Measurements from ENCODE around the gene MIPEP. TPM values are rescaled to one million over a fixed set of nuclear protein-coding genes. Genes with fewer than 3 reads are reported as not detected.

The MIPEP gene
- total and polyA plus RNA-seq, 9 of the 15 experiments (the other 6 are each of a cell fraction or from before 2014, with no cell fraction given), result 1.7 to 19.3 (median 13.1) TPM

GRCh38 chr13:23767838-23768237 is 121.4 kb downstream of the MIPEP start:
- in situ Hi-C loops (cut with MboI), result no loop called here
- WGBS (ENCODE audit: insufficient coverage, low coverage, missing lambda C conversion rate), result 70% methylated on average over 5 of the region's 7 CpGs
- intact Hi-C loops (cut with micrococcal nuclease), result no loop called here
- Histone ChIP-seq H4K20me1 (replicated peaks; ENCODE audit: control insufficient read depth, insufficient read depth, low read length) (no peaks in the 10 kb centered on the region), H3K4me3 (no peak overlapping the region), H3K9me1 (ENCODE audit: control insufficient read depth, insufficient read depth, low read length) (no peaks in the 10 kb centered on the region), H3K27me3 (ENCODE audit: control insufficient read depth in 2 of 2, insufficient read depth in 2 of 2, low read length in 2 of 2) (no peaks in the 10 kb centered on the region), H3K36me3 (ENCODE audit: control insufficient read depth, insufficient read depth, low read length) (no peaks in the 10 kb centered on the region), H3K4me1 (replicated peaks in 1 of 2; ENCODE audit: control insufficient read depth in 2 of 2, insufficient read depth in 2 of 2, low read length in 2 of 2) (peaks cover 0 to 3% of the 10 kb centered on the region in 2 experiments; a peak in 2 of 5 replicates), H3K9me3 (replicated peaks; ENCODE audit: control insufficient read depth, insufficient read depth, low read depth, low read length) (no peaks in the 10 kb centered on the region), H3K79me2 (ENCODE audit: control insufficient read depth, insufficient read depth, low read length) (no peaks in the 10 kb centered on the region), H3K27ac (ENCODE audit: extremely low read depth, low read depth, low read length) (no peak overlapping the region), H2AFZ (ENCODE audit: low read depth, low read length) (no peak overlapping the region), H3K9ac (ENCODE audit: insufficient read depth in 1 of 2, low read depth in 2 of 2, low read length in 2 of 2) (no peak overlapping the region), H3K4me2 (ENCODE audit: insufficient read depth, low read length) (no peak overlapping the region)
- ChIA-PET CTCF (ENCODE audit: low intra/inter-chr PET ratio) (no interaction called here), POLR2A (interaction anchor here (1.1 kb wide), 1 partner anchor 11 kb away, joined by 3 read pairs; no protein-coding TSS in a partner anchor)
- DNase-seq (ENCODE audit: extremely low read depth in 1 of 4, low spot score in 3 of 4), result no peak
- no TSS peak for BruUV-seq (replicated peaks)
- ATAC-seq, result no peak
- TF ChIP-seq, protein P1, sequence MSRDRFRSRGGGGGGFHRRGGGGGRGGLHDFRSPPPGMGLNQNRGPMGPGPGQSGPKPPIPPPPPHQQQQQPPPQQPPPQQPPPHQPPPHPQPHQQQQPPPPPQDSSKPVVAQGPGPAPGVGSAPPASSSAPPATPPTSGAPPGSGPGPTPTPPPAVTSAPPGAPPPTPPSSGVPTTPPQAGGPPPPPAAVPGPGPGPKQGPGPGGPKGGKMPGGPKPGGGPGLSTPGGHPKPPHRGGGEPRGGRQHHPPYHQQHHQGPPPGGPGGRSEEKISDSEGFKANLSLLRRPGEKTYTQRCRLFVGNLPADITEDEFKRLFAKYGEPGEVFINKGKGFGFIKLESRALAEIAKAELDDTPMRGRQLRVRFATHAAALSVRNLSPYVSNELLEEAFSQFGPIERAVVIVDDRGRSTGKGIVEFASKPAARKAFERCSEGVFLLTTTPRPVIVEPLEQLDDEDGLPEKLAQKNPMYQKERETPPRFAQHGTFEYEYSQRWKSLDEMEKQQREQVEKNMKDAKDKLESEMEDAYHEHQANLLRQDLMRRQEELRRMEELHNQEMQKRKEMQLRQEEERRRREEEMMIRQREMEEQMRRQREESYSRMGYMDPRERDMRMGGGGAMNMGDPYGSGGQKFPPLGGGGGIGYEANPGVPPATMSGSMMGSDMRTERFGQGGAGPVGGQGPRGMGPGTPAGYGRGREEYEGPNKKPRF (IDR thresholded peaks at IDR 0.05; ENCODE audit: low read depth, low read length), result no peak
- TF ChIP-seq FOXJ2 (tag; IDR thresholded peaks at IDR 0.05), result no peak
- no peak for TF ChIP-seq GTF2F1 (IDR thresholded peaks at IDR 0.05; ENCODE audit: low read depth, low read length)
- no peak for TF ChIP-seq ZNF77 (CRISPR knock-in tag; IDR thresholded peaks at IDR 0.05)
- TF ChIP-seq, protein P2, sequence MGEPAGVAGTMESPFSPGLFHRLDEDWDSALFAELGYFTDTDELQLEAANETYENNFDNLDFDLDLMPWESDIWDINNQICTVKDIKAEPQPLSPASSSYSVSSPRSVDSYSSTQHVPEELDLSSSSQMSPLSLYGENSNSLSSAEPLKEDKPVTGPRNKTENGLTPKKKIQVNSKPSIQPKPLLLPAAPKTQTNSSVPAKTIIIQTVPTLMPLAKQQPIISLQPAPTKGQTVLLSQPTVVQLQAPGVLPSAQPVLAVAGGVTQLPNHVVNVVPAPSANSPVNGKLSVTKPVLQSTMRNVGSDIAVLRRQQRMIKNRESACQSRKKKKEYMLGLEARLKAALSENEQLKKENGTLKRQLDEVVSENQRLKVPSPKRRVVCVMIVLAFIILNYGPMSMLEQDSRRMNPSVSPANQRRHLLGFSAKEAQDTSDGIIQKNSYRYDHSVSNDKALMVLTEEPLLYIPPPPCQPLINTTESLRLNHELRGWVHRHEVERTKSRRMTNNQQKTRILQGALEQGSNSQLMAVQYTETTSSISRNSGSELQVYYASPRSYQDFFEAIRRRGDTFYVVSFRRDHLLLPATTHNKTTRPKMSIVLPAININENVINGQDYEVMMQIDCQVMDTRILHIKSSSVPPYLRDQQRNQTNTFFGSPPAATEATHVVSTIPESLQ (CRISPR knock-in tag; IDR thresholded peaks at IDR 0.05), result no peak
- TF ChIP-seq, protein P3, sequence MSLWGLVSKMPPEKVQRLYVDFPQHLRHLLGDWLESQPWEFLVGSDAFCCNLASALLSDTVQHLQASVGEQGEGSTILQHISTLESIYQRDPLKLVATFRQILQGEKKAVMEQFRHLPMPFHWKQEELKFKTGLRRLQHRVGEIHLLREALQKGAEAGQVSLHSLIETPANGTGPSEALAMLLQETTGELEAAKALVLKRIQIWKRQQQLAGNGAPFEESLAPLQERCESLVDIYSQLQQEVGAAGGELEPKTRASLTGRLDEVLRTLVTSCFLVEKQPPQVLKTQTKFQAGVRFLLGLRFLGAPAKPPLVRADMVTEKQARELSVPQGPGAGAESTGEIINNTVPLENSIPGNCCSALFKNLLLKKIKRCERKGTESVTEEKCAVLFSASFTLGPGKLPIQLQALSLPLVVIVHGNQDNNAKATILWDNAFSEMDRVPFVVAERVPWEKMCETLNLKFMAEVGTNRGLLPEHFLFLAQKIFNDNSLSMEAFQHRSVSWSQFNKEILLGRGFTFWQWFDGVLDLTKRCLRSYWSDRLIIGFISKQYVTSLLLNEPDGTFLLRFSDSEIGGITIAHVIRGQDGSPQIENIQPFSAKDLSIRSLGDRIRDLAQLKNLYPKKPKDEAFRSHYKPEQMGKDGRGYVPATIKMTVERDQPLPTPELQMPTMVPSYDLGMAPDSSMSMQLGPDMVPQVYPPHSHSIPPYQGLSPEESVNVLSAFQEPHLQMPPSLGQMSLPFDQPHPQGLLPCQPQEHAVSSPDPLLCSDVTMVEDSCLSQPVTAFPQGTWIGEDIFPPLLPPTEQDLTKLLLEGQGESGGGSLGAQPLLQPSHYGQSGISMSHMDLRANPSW (CRISPR knock-in tag; IDR thresholded peaks at IDR 0.05), result no peak
- TF ChIP-seq YY1 (IDR thresholded peaks at IDR 0.05; ENCODE audit: borderline replicate concordance in 1 of 3, control insufficient read depth in 1 of 3, extremely low read depth in 1 of 3, insufficient read depth in 3 of 3, insufficient read length in 1 of 3, insufficient replicate concordance in 2 of 3, low read depth in 1 of 3, low read length in 2 of 3), result no peak
- TF ChIP-seq SPI1 (IDR thresholded peaks at IDR 0.05; ENCODE audit: borderline replicate concordance, low read depth, low read length), result no peak
- TF ChIP-seq, protein P4, sequence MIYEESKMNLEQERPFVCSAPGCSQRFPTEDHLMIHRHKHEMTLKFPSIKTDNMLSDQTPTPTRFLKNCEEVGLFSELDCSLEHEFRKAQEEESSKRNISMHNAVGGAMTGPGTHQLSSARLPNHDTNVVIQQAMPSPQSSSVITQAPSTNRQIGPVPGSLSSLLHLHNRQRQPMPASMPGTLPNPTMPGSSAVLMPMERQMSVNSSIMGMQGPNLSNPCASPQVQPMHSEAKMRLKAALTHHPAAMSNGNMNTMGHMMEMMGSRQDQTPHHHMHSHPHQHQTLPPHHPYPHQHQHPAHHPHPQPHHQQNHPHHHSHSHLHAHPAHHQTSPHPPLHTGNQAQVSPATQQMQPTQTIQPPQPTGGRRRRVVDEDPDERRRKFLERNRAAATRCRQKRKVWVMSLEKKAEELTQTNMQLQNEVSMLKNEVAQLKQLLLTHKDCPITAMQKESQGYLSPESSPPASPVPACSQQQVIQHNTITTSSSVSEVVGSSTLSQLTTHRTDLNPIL (CRISPR knock-in tag; IDR thresholded peaks at IDR 0.05), result no peak
- TF ChIP-seq BCOR (IDR thresholded peaks at IDR 0.05), result no peak
- FAIRE-seq, result no peak

All from K562 (cell line).